LNCAP (cell line): Measurements from ENCODE around the gene LCK.

Experiments used
- TF ChIP-seq, protein P1 (sequence below): fragments of 450-650 bp; IDR thresholded peaks from 2 replicates; pipeline ENCODE4 v1.5.1; 2017; ENCODE audit warnings: mild to moderate bottlenecking

LCK gene

GRCh38 chr1:32241001-32241763 lies 9.9 kb upstream of the LCK start:
- TF ChIP-seq, protein P1, sequence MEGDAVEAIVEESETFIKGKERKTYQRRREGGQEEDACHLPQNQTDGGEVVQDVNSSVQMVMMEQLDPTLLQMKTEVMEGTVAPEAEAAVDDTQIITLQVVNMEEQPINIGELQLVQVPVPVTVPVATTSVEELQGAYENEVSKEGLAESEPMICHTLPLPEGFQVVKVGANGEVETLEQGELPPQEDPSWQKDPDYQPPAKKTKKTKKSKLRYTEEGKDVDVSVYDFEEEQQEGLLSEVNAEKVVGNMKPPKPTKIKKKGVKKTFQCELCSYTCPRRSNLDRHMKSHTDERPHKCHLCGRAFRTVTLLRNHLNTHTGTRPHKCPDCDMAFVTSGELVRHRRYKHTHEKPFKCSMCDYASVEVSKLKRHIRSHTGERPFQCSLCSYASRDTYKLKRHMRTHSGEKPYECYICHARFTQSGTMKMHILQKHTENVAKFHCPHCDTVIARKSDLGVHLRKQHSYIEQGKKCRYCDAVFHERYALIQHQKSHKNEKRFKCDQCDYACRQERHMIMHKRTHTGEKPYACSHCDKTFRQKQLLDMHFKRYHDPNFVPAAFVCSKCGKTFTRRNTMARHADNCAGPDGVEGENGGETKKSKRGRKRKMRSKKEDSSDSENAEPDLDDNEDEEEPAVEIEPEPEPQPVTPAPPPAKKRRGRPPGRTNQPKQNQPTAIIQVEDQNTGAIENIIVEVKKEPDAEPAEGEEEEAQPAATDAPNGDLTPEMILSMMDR: no peak

DNA sequence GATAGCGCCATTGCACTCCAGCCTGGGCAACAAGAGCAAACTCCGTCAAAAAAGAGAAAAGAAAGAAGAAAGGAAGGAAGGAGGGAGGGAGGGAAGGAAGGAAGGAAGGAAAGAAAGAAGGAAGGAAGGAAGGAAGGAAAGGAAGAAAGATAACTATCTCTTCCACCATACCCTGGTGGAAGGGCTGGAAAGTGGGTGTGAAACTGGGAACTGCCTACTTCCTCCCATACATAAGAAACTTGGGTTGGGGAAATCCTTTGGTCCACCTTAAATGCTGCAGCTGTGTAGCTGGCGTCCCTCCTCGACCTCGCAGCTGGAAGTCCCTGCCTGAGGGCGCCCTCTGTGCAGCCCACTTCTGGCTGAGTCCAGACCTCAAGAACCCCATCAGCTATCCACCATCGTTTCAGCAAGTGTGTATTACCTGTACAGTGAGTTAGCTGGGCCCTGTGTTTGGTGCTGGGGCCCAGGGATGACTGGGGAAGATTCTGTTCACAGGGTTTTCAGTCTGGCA lies 8.7 kb upstream of the LCK start:
- TF ChIP-seq, protein P1: no peak

GRCh38 chr1:32246888-32247273 lies 4.2 kb upstream of the LCK start, which contains the start of gene FAM167B:
FAM167B (plus strand) TSS chr1:32247222; CDS start chr1:32247422, 200 bp downstream.
- TF ChIP-seq, protein P1: no peak

GRCh38 chr1:32247452-32247851 lies 3.6 kb upstream of the LCK start:
- TF ChIP-seq, protein P1: no peak

DNA sequence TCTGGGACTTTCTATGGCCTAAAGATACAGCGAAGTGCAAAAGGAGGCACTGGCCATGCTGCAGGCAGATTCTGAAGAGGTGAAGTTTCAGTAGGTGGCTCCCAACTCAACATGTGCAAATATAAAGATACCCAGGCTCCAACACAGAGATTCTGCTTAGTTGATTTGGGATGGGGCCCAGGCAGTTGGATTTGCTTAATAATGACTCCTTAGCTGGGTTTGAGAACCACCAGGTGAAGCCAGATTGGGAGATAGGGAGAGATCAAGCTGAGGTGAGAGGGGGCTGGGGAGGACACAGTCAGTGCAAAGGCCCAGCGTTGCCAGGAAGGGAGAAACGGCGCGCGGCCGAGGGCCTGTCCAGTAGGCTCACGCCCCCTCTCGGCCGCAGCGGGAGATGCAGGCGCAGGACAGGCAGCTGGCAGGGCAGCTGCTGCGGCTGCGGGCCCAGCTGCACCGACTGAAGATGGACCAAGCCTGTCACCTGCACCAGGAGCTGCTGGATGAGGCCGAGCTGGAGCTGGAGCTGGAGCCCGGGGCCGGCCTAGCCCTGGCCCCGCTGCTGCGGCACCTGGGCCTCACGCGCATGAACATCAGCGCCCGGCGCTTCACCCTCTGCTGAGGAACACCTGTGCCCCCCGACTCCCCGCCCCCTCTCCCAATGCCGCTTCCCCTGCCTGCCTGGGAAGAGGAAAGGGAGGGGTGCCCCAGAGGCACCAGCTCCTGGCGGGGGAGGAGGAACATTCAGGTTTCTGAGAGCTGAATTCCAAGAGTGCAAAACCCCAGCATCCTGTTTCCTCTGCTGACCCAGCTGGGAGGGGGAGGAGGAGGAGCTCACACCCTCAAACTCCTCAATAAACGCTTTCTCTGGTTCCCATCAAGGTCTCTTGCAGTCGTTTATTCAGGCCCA lies 2.8 kb upstream of the LCK start:
- TF ChIP-seq, protein P1: peak; percentile 57

DNA sequence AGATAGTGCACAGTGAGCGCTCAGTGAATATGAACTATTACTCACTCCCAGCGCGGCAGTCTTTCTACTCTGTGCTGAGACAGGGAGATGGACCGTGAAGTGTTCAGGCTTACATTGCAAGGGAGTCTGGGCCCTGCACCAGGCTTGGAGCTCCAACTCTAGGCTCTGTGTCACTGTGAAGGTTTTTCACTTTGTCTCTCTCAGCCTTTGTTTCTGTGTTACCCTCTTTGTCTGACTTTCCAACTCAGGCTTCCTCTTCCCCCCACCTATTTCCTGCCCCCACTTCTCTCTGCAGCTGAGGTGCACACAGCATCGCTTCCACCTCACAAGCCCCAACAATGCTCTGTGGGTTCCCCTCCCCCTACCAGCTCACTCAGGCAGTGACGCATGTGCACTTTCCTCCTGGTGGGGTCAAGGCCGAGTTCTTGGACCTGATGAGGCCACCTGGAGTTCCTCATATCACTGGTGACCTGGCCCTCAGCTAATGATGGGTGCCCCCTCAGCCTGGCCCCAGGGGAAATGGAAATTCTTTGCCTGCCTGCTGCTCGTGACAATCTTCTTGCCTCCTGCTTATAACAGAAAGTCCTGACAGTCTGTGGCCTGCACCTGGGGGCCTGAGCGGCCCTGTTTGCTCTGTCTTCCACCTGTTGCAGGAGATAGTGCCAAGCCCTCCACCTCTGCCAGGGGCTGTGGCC lies 1.1 kb upstream of the LCK start:
- TF ChIP-seq, protein P1: no peak
